Stimulated activated naive CD8-positive, alpha-beta T cell treated with anti-CD3 and anti-CD28 coated beads, Interleukin-15, amount 100 ng/mL, for 72 hours (primary cell): ENCODE data around the gene EPB41L4A.

Source experiments
- ATAC-seq: fragments of 150-1000 bp; cut with Tn5 transposase; 2 replicates; pipeline ENCODE4 v1.10.0; 2021; ENCODE audit warnings: mild to moderate bottlenecking, moderate library complexity
- DNase-seq, 2 donors: peaks; one replicate each; pipeline ENCODE4 v3.0.0; 2021 to 2022
- H3K27ac Mint-ChIP-seq, 2 donors: one replicate each; pipeline ENCODE4 v1.8.0; 2022; ENCODE audit warnings: mild to moderate bottlenecking in 2 of 2, mixed read lengths in 2 of 2, moderate library complexity in 2 of 2
- H3K27me3 Mint-ChIP-seq: one replicate; pipeline ENCODE4 v1.8.0; 2022; ENCODE audit warnings: mixed read lengths
- H3K4me1 Mint-ChIP-seq: one replicate; pipeline ENCODE4 v1.8.0; 2022; ENCODE audit warnings: mild to moderate bottlenecking, mixed read lengths
- H3K4me3 Mint-ChIP-seq, 2 donors: one replicate each; pipeline ENCODE4 v1.8.0; 2022; ENCODE audit warnings: mild to moderate bottlenecking in 2 of 2, mixed read lengths in 2 of 2, moderate library complexity in 1 of 2
- H3K9me3 Mint-ChIP-seq, 2 donors: one replicate each; pipeline ENCODE4 v1.8.0; 2022; ENCODE audit warnings: mixed read lengths in 2 of 2

Gene EPB41L4A

DNA sequence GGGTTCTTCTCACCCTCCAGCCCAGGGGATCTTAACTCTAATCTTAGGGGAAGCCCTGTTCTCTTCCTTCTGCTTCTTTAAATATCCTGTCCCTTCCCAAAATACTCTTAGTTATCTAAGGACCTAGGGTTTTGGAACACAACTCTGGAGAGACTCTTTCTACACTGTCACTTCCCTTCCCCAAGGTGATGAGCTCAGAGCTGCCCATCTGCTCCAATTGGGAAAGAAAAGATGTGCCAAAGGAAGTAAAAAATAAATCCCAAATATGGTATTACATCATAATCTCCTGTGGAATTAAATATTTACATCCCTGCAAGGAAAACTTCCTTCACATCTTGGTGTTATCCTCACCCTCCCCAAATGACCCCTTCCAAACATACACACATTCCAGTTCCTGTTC lies 291.2 kb downstream of the EPB41L4A start:
- Mint-ChIP-seq H3K4me3 (no peak overlapping the region), H3K9me3 (no peaks in the 10 kb centered on the region), H3K27ac (no peak overlapping the region), H3K27me3 (peaks cover 33% of the 10 kb centered on the region), H3K4me1 (no peaks in the 10 kb centered on the region)
- ATAC-seq: no peak
- no peak for DNase-seq

DNA sequence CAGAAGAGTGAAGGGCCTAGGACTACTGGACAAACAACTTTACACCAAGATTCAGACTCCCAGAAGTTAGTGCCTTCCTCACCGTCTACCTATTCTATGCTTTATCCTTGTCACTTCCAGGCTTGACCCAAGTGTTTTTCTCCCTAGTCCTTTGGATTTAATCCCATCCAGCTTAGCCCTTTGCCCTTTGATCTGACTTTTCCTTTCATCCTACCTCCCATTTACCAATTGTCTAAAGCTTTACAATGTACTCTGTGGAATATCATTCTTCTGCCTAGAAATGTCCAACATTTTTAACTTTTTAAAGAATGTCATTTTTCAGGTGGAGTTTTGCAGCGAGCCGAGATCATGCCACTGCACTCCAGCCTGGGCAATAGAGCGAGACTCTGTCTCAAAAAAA lies 292.1 kb downstream of the EPB41L4A start:
- Mint-ChIP-seq H3K27me3 (peaks cover 40% of the 10 kb centered on the region), H3K27ac (no peak overlapping the region), H3K9me3 (no peaks in the 10 kb centered on the region), H3K4me1 (no peaks in the 10 kb centered on the region), H3K4me3 (no peak overlapping the region)
- DNase-seq: no peak
- ATAC-seq: no peak

DNA sequence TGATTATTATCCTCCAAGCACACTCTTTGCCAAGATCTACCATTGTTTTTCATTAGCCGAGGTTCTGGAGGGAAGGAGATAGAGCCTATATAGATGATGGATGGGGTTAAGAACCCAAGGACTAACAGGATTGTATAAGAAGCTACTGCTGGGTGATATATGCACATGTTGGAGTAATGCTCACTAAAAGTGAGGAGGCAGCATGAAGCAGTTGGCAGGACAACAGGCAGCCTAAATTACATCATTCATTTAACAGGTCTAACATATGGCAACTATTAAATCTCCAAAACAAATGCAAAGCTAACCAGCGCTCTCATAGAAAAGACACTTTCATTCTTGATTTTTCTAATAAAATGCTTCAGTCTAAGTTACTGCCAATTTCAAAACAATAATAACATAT lies 293.2 kb downstream of the EPB41L4A start:
- H3K4me3 Mint-ChIP-seq: no peak overlapping the region
- H3K4me1 Mint-ChIP-seq: no peaks in the 10 kb centered on the region
- DNase-seq (no peak), ATAC-seq (no peak)
- H3K27ac Mint-ChIP-seq: no peak overlapping the region
- H3K9me3 Mint-ChIP-seq: peaks cover 6 to 8% of the 10 kb centered on the region in 2 donors
- peaks cover 40% of the 10 kb centered on the region for H3K27me3 Mint-ChIP-seq

DNA sequence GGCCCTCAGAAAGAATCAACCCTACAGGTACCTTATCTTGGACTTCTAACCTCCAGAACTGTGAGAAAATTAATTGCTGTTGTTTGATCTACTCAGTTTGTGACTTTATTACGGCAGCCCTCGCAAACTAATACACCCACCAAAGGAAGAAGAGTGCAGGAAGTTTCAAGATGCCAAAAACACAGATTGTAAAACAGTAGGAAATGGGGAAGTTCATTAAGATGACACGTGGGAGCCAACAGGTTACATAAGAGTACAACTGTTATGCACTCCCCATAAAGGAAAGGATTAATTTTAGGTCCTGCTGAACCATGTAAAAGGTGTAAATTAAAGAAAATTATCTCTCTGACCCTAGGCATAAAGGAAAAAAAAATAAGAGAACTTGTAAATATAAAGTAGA lies 294.3 kb downstream of the EPB41L4A start:
- Mint-ChIP-seq H3K27me3 (peaks cover 48% of the 10 kb centered on the region), H3K27ac (no peak overlapping the region), H3K4me3 (no peak overlapping the region), H3K9me3 (peaks cover 6 to 15% of the 10 kb centered on the region in 2 donors), H3K4me1 (no peaks in the 10 kb centered on the region)
- ATAC-seq: no peak
- no peak for DNase-seq

DNA sequence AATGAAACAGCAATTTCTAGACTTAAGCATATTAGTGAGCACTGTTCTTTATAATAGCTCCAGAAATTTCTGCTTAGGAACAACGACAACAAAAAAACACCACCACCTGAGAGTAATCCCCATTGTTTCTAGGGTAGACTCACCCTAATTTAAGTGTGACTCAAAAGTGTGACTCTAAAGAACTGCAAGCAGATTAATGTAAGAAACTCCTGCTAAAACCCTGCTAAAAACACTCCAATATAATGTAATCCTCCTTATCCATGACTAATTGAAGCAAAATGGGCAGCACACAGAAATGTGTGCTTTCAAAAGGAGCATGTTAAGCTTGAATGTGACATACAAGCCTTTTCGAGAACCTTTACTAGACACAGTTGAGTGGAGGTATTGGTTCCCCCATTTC lies 296.0 kb downstream of the EPB41L4A start:
- peaks cover 40% of the 10 kb centered on the region for H3K27me3 Mint-ChIP-seq
- no peak overlapping the region for H3K4me3 Mint-ChIP-seq
- no peaks in the 10 kb centered on the region for H3K4me1 Mint-ChIP-seq
- ATAC-seq: no peak
- no peak overlapping the region for H3K27ac Mint-ChIP-seq
- no peak for DNase-seq
- H3K9me3 Mint-ChIP-seq: peaks cover 6 to 15% of the 10 kb centered on the region in 2 donors

DNA sequence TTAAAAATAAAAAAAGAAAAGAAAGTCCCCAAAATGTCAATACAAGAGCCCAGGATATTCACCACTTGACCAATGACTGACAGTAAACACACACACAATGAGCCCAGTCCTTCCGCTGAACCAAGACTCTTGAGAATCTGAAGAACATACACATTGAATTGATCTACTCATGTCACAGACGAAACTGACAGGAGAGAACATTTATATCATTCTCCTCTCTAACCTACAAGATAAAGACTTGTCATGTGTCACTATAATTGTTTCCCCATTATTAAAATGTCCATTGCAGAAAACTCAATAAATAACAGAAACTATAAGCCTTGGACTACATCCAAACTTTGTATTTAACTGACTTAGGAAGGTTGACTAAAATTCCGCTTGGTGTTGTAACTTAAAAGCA lies 296.7 kb downstream of the EPB41L4A start:
- peaks cover 6 to 15% of the 10 kb centered on the region in 2 donors for H3K9me3 Mint-ChIP-seq
- no peaks in the 10 kb centered on the region for H3K4me1 Mint-ChIP-seq
- peaks cover 36% of the 10 kb centered on the region for H3K27me3 Mint-ChIP-seq
- H3K4me3 Mint-ChIP-seq: no peak overlapping the region
- no peak for ATAC-seq
- no peak for DNase-seq
- no peak overlapping the region for H3K27ac Mint-ChIP-seq

DNA sequence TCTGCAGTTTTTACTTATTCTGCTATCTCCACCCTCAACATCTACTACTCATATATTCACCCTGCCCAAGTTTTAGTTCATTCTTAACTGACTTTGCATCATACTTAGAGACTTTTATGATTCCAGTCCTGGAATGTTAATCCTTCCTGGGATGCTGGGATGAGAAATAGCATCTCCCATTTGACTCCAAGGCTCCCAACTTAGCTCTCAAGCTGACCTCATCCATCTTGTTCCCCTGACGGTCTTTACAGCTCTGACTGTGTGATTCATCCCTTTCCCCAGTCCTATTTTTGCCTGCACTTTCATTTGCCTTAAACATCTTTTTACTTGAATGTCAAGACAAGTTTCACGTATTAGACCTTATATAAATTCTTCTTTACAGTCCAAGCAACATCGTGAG lies 297.8 kb downstream of the EPB41L4A start:
- Mint-ChIP-seq H3K27me3 (peaks cover 32% of the 10 kb centered on the region), H3K27ac (no peak overlapping the region)

DNA sequence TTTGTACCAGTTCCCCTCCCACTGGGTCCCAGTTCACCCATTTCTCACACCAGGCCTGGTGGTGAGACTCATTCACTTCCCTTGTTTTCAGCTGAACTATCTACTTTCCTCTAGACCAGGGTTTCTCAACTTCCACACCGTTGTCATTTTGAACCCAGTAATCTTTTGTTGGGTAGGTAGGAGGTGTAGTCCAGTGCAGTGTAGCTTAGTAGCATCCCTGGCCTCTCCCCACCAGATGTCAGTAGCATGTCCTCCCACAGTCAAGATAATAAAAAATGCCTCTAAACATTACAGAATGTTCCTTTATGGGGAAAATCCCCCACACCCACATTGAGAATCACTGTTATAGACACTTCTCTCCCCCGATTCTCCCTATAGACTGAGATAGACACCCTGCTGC lies 299.1 kb downstream of the EPB41L4A start:
- H3K27ac Mint-ChIP-seq: no peak overlapping the region
- no peaks in the 10 kb centered on the region for H3K4me1 Mint-ChIP-seq
- peaks cover 32% of the 10 kb centered on the region for H3K27me3 Mint-ChIP-seq
- ATAC-seq (no peak), DNase-seq (no peak)
- H3K4me3 Mint-ChIP-seq: no peak overlapping the region
- peaks cover 6 to 15% of the 10 kb centered on the region in 2 donors for H3K9me3 Mint-ChIP-seq

More for the DNA sequence above, 297.8 kb downstream of the EPB41L4A start:
- H3K4me3 Mint-ChIP-seq: no peak overlapping the region
- ATAC-seq (no peak), DNase-seq (no peak)
- H3K4me1 Mint-ChIP-seq: no peaks in the 10 kb centered on the region
- H3K9me3 Mint-ChIP-seq: peaks cover 6 to 15% of the 10 kb centered on the region in 2 donors

DNA sequence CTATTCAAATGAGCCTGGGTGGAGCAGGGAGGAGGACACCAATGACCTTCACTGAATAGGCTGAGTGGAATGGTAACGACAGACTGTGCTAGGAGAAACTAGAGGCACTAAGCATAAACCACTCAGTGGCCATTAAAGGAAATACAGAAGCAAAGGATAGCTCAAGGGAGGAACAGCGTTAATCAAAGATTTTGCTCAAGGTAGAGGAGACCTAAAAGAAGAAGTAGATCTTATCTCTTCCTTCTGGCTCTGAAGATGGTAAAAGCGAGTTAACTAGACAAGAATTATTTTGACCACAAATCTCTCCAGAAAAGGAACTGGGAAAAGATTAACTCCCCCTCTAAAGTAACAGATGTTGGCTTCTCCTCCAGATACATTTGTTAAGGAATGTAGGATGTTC lies 299.6 kb downstream of the EPB41L4A start:
- Mint-ChIP-seq H3K27ac (no peak overlapping the region), H3K27me3 (peaks cover 27% of the 10 kb centered on the region), H3K4me1 (no peaks in the 10 kb centered on the region), H3K9me3 (peaks cover 6 to 15% of the 10 kb centered on the region in 2 donors), H3K4me3 (no peak overlapping the region)
- no peak for DNase-seq
- ATAC-seq: peak; percentile 39

DNA sequence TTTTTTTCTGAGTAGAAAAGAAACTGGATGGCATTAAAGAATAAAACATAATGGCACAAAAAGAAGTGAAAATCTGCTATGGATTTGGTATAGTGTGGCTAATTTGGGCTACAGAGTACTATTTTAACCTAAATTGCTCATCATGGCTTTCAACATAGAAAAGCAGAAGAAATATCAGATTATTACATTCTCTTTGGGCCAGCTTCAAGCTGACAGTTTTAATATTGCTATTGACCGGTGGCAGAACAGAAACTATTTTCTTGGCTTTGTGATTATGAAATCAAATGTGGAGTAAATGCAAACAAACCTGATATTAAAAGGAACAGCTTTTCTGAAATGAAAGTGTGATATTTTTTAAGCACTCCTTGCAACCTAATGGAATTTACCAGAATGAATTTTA lies 301.5 kb downstream of the EPB41L4A start:
- no peaks in the 10 kb centered on the region for H3K4me1 Mint-ChIP-seq
- ATAC-seq (no peak), DNase-seq (no peak)
- no peak overlapping the region for H3K4me3 Mint-ChIP-seq
- peaks cover 6 to 15% of the 10 kb centered on the region in 2 donors for H3K9me3 Mint-ChIP-seq
- peaks cover 14% of the 10 kb centered on the region for H3K27me3 Mint-ChIP-seq
- no peak overlapping the region for H3K27ac Mint-ChIP-seq

DNA sequence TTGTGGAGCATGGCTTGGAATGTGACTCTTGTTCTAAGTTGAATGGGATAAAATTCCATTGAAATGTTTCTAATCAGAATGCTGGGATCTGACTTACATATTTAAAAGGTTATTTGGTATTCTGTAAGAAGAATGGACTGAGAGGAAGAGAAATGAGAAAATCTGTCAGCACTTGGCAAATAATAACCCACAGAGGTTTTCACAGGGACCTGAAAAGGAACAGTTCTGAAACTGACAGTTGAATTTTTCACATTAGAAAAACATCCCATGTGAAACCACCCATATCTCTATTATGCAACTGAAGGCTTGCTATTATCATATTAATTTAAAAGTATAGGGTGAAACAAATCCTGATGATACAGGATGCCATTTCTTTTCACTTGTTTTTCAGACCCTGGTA lies 302.7 kb downstream of the EPB41L4A start:
- peaks cover 9% of the 10 kb centered on the region for H3K27me3 Mint-ChIP-seq
- H3K4me1 Mint-ChIP-seq: no peaks in the 10 kb centered on the region
- DNase-seq (no peak), ATAC-seq (no peak)
- H3K9me3 Mint-ChIP-seq: peaks cover 3 to 12% of the 10 kb centered on the region in 2 donors
- no peak overlapping the region for H3K4me3 Mint-ChIP-seq
- no peak overlapping the region for H3K27ac Mint-ChIP-seq

DNA sequence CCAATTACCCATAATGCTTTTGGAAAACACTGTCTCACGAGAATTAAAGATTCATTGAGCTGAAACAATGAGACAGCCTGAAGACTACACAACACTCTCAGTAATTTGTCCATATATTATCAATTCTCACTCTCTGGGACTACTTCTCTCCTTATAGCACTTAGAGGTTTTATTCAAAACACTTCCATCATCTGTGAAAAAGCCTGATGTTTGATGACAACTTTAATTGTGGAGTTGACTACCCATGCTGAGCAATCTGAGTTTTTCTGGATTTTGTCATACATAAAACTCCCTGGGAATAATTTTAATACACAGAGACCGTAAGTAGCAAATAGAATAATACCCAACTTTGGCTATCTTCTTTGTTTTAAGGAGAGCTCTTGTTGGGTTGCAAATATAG lies 305.5 kb downstream of the EPB41L4A start:
- DNase-seq (no peak), ATAC-seq (no peak)
- Mint-ChIP-seq H3K27me3 (no peaks in the 10 kb centered on the region), H3K4me3 (no peak overlapping the region), H3K9me3 (no peaks in the 10 kb centered on the region), H3K27ac (no peak overlapping the region), H3K4me1 (no peaks in the 10 kb centered on the region)
